Spinal cord (tissue), 10 donors: ENCODE measurements around the gene DTNBP1. TPM values are rescaled to one million over a fixed set of nuclear protein-coding genes. Genes with fewer than 3 reads are reported as not detected.
"Not testable (repeated sequence)": the region's sequence is repeated elsewhere in the genome, so short reads cannot be mapped to it uniquely, and the experiment has no call there.

Experiments used
- DNase-seq, 6 donors: peaks; one replicate each; pipeline versions ENCODE4 v3.0.0 to v3.0.0-alpha.2; 2013 to 2015; ENCODE audit warnings: low spot score in 6 of 6, low read depth in 4 of 6
- H3K27ac ChIP-seq: one replicate; pipeline ENCODE4 v1.5.1; 2013; ENCODE audit warnings: low read depth, low read length, control low read depth
- H3K27me3 ChIP-seq: one replicate; pipeline ENCODE4 v1.6.1; 2013; ENCODE audit warnings: low read length; ENCODE audit not compliant: control insufficient read depth, insufficient read depth
- H3K36me3 ChIP-seq: one replicate; pipeline ENCODE4 v1.6.1; 2013; ENCODE audit warnings: low read length; ENCODE audit not compliant: control insufficient read depth, insufficient read depth
- H3K4me1 ChIP-seq: one replicate; pipeline ENCODE4 v1.6.1; 2013; ENCODE audit warnings: low read length; ENCODE audit not compliant: control insufficient read depth, insufficient read depth
- H3K4me3 ChIP-seq: one replicate; pipeline ENCODE4 v1.5.1; 2013; ENCODE audit warnings: low read depth, low read length, control low read depth
- H3K9me3 ChIP-seq: one replicate; pipeline ENCODE4 v1.6.1; 2013; ENCODE audit warnings: low read length; ENCODE audit not compliant: control insufficient read depth, insufficient read depth
- WGBS: methylation state at CpG from one replicate; pipeline ENCODE4 v1.1.5; 2013; ENCODE audit warnings: missing lambda C conversion rate; ENCODE audit not compliant: insufficient coverage; 5-methylcytosine and 5-hydroxymethylcytosine counted together
- polyA plus RNA-seq, 2 donors: library from polyadenylated mRNA; unstranded; fragments of 120-200 nt; gene quantifications; one replicate each; pipeline ENCODE4 v1.2.1, GENCODE V29; 2013; ENCODE audit not compliant: insufficient read length in 2 of 2
- total RNA-seq, 2 donors: library from RNA; depleted of rRNA in 1 of 2; stranded (reverse); fragments of 120-200 nt in 1 of 2; fragments of >200 nt in 1 of 2; gene quantifications; one replicate each; pipeline versions ENCODE4 v1.2.3 to v1.2.4, GENCODE V29; 2013 to 2014
- donor health status: healthy.

DTNBP1 gene
- total and polyA plus RNA-seq, 4 donors: 12.7 to 47.9 (median 33.8) TPM

GRCh38 chr6:15547400-15547799, 115.4 kb downstream of the DTNBP1 start:
- Histone ChIP-seq H3K36me3 (no peaks in the 10 kb centered on the region), H3K27me3 (no peaks in the 10 kb centered on the region), H3K4me1 (peaks cover 13% of the 10 kb centered on the region), H3K27ac (no peak overlapping the region), H3K9me3 (no peaks in the 10 kb centered on the region), H3K4me3 (no peak overlapping the region)
- DNase-seq: peak in 1 of 6 donors; percentile 18
- WGBS: 65% methylated on average over 2 of the region's 5 CpGs

DNA sequence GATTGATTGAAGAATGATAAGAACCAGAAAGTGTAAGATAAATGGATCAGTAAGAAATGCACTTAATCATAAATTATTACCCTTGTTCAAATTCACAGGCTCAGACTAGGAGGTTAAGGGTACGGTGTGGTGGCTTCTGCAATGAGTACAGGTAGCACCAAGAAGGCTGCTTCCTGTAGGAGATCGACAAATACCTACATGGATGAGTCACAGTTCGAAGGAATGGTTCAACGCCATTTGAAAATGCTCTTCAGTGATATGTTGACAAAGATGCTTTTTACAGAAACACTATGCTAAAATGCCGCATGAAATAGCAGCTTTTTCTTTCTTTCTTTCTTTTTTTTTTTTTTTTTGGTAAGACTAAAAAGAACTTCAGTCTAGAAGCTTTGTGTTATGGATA, 116.2 kb downstream of the DTNBP1 start:
- Histone ChIP-seq H3K4me3 (no peak overlapping the region), H3K36me3 (no peaks in the 10 kb centered on the region), H3K9me3 (no peaks in the 10 kb centered on the region), H3K27ac (no peak overlapping the region), H3K4me1 (peaks cover 10% of the 10 kb centered on the region), H3K27me3 (no peaks in the 10 kb centered on the region)
- WGBS: 100% methylated on average over 2 of the region's 5 CpGs
- no peak for DNase-seq

DNA sequence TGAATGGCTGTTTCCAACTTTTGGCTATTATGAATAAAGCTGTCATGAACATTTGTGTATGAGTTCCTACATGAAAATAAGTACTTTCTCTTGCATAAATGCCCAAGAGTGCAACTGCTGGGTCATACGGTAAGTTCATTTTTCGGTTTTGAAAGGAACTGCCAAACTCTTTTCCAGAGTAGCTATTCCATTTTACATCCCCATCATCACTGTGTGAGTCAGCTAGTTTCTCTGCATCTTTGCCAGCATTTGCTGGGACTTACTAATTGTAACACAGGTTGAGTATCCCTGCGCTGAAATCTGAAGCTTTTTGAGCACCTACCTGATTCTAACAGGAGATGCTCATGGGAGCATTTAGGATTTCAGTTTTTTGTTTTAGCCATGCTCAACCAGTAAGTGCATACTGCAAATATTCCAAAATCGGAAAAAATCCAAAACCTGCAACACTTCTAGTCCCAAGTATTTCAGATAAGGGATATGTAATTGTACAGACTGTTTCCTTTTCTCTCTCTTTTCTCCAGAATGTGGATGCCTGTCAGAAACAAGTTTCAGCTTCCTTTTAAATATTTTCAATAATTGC, 118.4 kb downstream of the DTNBP1 start:
- WGBS: 100% methylated on average over 1 of the region's 4 CpGs
- DNase-seq: no peak

DNA sequence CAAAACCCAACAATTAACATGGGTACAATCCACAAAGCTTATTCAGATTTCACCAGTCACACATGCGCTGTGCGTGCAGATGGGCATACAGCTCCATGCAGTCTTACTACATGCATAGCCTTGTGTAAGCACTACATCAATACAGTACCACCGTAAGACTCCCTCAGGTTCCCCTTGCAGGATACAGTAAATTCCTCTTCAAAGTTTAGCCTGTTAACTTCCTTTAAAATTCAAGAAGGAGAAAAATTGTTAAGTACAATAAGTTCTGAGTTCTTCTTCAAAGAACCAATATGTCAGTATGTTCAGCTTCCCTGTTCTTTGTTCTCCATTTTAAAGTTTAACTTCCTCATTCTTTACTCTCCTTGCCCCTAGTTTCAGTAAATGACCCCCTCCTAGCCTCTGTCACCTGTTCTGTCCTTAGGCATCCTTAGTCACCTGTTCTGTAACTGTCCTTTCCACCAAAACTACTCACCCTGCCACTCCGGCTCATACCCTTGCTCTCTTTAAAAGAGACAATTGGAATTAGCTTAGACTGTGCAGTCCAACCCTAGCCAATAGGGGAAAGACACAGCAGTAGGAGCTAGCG, 119.4 kb downstream of the DTNBP1 start:
- WGBS: 98% methylated on average over 5 of the region's 5 CpGs
- peaks cover 11% of the 10 kb centered on the region for H3K4me1 ChIP-seq
- DNase-seq, H3K36me3 ChIP-seq, H3K9me3 ChIP-seq, H3K27ac ChIP-seq, H3K27me3 ChIP-seq, H3K4me3 ChIP-seq: not testable (repeated sequence)

More for the DNA sequence above, 118.4 kb downstream of the DTNBP1 start:
- H3K4me1 ChIP-seq: peaks cover 9% of the 10 kb centered on the region
- no peaks in the 10 kb centered on the region for H3K27me3 ChIP-seq
- no peak overlapping the region for H3K4me3 ChIP-seq
- H3K9me3 ChIP-seq: no peaks in the 10 kb centered on the region
- H3K27ac ChIP-seq: no peak overlapping the region
- H3K36me3 ChIP-seq: no peaks in the 10 kb centered on the region

GRCh38 chr6:15539722-15540270, 123.0 kb downstream of the DTNBP1 start:
- no peaks in the 10 kb centered on the region for H3K9me3 ChIP-seq
- no peaks in the 10 kb centered on the region for H3K36me3 ChIP-seq
- DNase-seq: no peak
- no peaks in the 10 kb centered on the region for H3K27me3 ChIP-seq
- WGBS: 76% methylated on average over 3 of the region's 7 CpGs
- no peak overlapping the region for H3K4me3 ChIP-seq
- H3K4me1 ChIP-seq: peaks cover 11% of the 10 kb centered on the region
- H3K27ac ChIP-seq: no peak overlapping the region

DNA sequence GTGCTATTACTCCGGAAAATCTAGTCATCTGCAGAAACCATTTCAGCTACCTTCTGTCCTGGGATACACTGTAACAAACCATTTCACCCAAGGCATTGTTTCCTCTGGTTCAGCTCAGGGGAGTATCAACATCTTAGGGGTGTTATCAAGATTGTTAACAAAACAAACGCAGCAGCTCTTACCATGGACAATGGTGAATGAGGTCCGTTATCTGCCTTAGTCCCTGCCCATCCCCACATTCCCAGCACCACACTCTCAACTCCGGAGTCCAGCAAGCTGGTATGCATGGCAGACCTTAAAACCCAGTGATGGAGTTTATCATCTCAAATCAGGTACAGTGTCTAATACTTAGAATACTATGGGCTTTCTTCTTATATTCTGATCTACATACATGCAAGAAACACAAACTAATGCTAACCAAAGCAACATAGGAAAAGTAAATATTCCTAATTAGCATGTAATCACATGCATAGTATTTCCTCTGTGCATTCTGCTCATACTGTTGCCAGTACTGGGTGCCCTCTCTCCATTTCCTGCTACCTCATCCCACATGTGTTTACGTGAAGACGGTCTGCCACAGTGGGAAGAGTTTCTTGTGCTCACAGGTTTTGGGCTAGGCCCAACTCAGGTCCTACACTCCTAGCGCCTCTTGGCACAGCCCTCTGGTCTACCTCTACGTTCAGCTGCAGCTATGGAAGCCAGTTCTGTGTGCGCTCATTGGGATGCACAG, 123.9 kb downstream of the DTNBP1 start:
- Histone ChIP-seq H3K27me3 (no peaks in the 10 kb centered on the region), H3K9me3 (no peaks in the 10 kb centered on the region), H3K27ac (no peak overlapping the region), H3K4me1 (peaks cover 11% of the 10 kb centered on the region), H3K4me3 (no peak overlapping the region), H3K36me3 (no peaks in the 10 kb centered on the region)
- WGBS: 78% methylated on average over 7 of the region's 9 CpGs
- DNase-seq: no peak

DNA sequence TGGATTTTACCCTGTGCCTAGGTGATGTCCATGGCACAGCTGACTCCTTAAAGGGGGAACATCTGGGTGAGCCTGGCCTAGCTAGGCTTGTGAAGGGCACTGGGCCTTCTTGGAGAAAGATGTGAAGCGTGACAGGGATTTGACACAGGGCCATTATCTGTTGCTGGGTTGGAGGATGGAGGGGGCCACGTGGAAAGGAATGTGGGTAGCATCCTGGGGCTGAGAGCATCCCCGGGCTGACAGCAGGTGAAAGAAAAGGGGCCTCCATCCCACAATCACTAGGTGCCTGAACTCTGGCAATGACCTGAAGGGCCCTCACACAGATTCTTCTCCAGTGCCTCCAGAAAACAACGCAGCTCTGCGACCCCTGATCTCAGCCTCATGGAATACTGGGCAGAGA, 124.7 kb downstream of the DTNBP1 start:
- Histone ChIP-seq H3K27me3 (no peaks in the 10 kb centered on the region), H3K4me1 (peaks cover 11% of the 10 kb centered on the region), H3K9me3 (no peaks in the 10 kb centered on the region), H3K4me3 (no peak overlapping the region), H3K27ac (no peak overlapping the region), H3K36me3 (peaks cover 1% of the 10 kb centered on the region)
- 92% methylated on average over 3 of the region's 5 CpGs for WGBS
- no peak for DNase-seq

- no peaks in the 10 kb centered on the region for H3K27me3 ChIP-seq
- no peaks in the 10 kb centered on the region for H3K9me3 ChIP-seq
- no peak overlapping the region for H3K27ac ChIP-seq
- DNase-seq: no peak
- H3K4me1 ChIP-seq: peaks cover 11% of the 10 kb centered on the region
- 86% methylated on average over 4 of the region's 4 CpGs for WGBS
- no peak overlapping the region for H3K4me3 ChIP-seq
- peaks cover 12% of the 10 kb centered on the region for H3K36me3 ChIP-seq
These were observed 126.5 kb downstream of the DTNBP1 start for GRCh38 chr6:15536198-15536955.

- Histone ChIP-seq H3K4me1 (peaks cover 8% of the 10 kb centered on the region), H3K9me3 (no peaks in the 10 kb centered on the region), H3K27ac (no peak overlapping the region), H3K4me3 (no peak overlapping the region), H3K27me3 (no peaks in the 10 kb centered on the region), H3K36me3 (peaks cover 12% of the 10 kb centered on the region)
- DNase-seq: no peak
- 90% methylated on average over 2 of the region's 3 CpGs for WGBS
These were observed 127.2 kb downstream of the DTNBP1 start for GRCh38 chr6:15535495-15536197.
